Thyroid gland (tissue), 4 donors: ENCODE results near the gene CRYAB.

ENCODE experiments used
- CTCF ChIP-seq, 6 experiments: fragments of 200-600 bp in 3 of 6; fragments of 450-650 bp in 3 of 6; sonication (generic) in 3 of 6; IDR thresholded peaks; one replicate each; pipeline ENCODE4 v1.5.1; 2016 to 2019; ENCODE audit warnings: antibody characterized with exemption in 6 of 6, mild to moderate bottlenecking in 2 of 6, inconsistent platforms in 1 of 6, moderate library complexity in 1 of 6
- POLR2A ChIP-seq, 2 donors: fragments of 450-650 bp; IDR thresholded peaks; one replicate each; pipeline ENCODE4 v1.6.1; 2017; ENCODE audit warnings: antibody characterized with exemption in 2 of 2, mild to moderate bottlenecking in 2 of 2, moderate library complexity in 1 of 2

GRCh38 chr11:111910676-111911562, 651 bp downstream of the CRYAB start:
- TF ChIP-seq POLR2A (IDR thresholded peaks at IDR 0.05) (peak in 1 of 2 donors; percentile 19), CTCF (IDR thresholded peaks at IDR 0.05) (no peak)
